T-helper 22 cell (primary cell): Measurements from ENCODE around the gene FBXO38.

Experiments
- DNase-seq: peaks from one replicate; pipeline ENCODE4 v3.0.0-alpha.2; 2020; ENCODE audit warnings: low read depth

FBXO38 gene

GRCh38 chr5:148382961-148383360, 797 bp upstream of the FBXO38 start:
- DNase-seq = no peak

GRCh38 chr5:148384380-148384737, 601 bp downstream of the FBXO38 start:
- no peak for DNase-seq

GRCh38 chr5:148385094-148385493, 1.3 kb downstream of the FBXO38 start:
- DNase-seq = no peak

GRCh38 chr5:148386041-148386440, 2.3 kb downstream of the FBXO38 start:
- no peak for DNase-seq

GRCh38 chr5:148387325-148387724, 3.6 kb downstream of the FBXO38 start:
- no peak for DNase-seq

GRCh38 chr5:148388696-148389095, 4.9 kb downstream of the FBXO38 start:
- DNase-seq = no peak

GRCh38 chr5:148390914-148391313, 7.2 kb downstream of the FBXO38 start:
- no peak for DNase-seq

- no peak for DNase-seq
Observed at GRCh38 chr5:148391422-148391821, 7.7 kb downstream of the FBXO38 start.

- no peak for DNase-seq
Observed at GRCh38 chr5:148393390-148393741, 9.6 kb downstream of the FBXO38 start.

- no peak for DNase-seq
Observed at GRCh38 chr5:148394587-148395019, 10.8 kb downstream of the FBXO38 start.

GRCh38 chr5:148395031-148395430, 11.3 kb downstream of the FBXO38 start:
- no peak for DNase-seq

GRCh38 chr5:148397968-148398595, 14.3 kb downstream of the FBXO38 start:
- no peak for DNase-seq

- no peak for DNase-seq
Observed at GRCh38 chr5:148398698-148399121, 15.0 kb downstream of the FBXO38 start.

GRCh38 chr5:148401604-148402003, 17.8 kb downstream of the FBXO38 start:
- DNase-seq = no peak

- no peak for DNase-seq
Observed at GRCh38 chr5:148403344-148403743, 19.6 kb downstream of the FBXO38 start.

- DNase-seq = no peak
Observed at GRCh38 chr5:148406406-148406805, 22.6 kb downstream of the FBXO38 start.

- no peak for DNase-seq
Observed at GRCh38 chr5:148408092-148408491, 24.3 kb downstream of the FBXO38 start.

GRCh38 chr5:148412124-148412523, 28.4 kb downstream of the FBXO38 start:
- DNase-seq = no peak

GRCh38 chr5:148414833-148415232, 31.1 kb downstream of the FBXO38 start:
- DNase-seq = no peak

- no peak for DNase-seq
Observed at GRCh38 chr5:148416416-148416815, 32.7 kb downstream of the FBXO38 start.

- no peak for DNase-seq
Observed at GRCh38 chr5:148416921-148417320, 33.2 kb downstream of the FBXO38 start.

- no peak for DNase-seq
Observed at GRCh38 chr5:148418511-148418910, 34.8 kb downstream of the FBXO38 start.

- no peak for DNase-seq
Observed at GRCh38 chr5:148421661-148422060, 37.9 kb downstream of the FBXO38 start.

GRCh38 chr5:148425808-148426207, 42.0 kb downstream of the FBXO38 start:
- DNase-seq = no peak

GRCh38 chr5:148426514-148426913, 42.8 kb downstream of the FBXO38 start:
- DNase-seq = no peak
